GM18526 (cell line): ENCODE results near the gene CUL3.

Source experiments
- POLR2A ChIP-seq: IDR thresholded peaks from 3 replicates; pipeline ENCODE4 v1.6.1; 2011; ENCODE audit not compliant: insufficient read length; ENCODE audit errors: extremely low read depth

Gene CUL3

GRCh38 chr2:224557610-224558009 lies 27.6 kb downstream of the CUL3 start:
- no peak for TF ChIP-seq POLR2A

DNA sequence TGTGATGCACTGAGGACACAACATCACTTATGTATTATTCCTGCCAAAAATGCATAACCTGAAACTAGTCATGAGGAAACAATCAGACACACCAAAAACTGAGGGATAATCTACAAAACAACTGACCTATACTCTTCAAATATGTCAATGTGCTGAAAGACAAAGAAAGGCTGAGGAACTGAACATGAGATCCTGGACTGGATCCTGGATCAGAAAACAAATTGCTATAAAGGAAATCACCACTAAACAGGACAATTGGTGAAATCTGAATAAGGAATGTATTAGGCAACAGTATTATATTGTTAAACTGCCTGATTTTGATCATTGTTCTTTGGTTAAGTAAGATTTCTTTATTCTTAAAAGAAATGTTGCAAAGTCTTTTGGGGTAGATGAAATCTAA lies 28.8 kb downstream of the CUL3 start:
- TF ChIP-seq POLR2A: no peak

DNA sequence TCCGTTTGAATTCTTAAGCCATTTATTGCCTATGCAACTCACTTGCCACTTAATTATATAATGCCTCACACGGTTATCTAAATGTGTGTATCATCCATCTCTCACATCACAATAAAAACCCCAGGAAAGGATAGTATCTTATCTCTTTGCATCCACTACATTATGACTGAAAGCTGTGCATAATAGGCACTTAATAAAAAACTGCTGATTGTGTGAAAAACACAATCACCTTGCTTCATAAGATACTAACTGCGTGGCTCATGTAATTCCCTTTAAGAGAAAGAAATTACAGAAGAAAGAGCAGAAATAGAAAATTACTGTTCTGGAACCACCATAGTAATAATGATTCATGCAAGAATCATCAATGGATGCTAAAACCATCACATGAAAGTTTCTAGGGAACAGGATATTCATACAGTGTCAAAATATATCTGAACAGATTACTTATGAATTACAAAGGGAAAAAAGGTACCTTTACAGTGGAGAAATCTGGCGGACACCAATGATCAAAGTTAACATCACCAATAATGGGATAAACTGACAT lies 29.3 kb downstream of the CUL3 start:
- TF ChIP-seq POLR2A: no peak

DNA sequence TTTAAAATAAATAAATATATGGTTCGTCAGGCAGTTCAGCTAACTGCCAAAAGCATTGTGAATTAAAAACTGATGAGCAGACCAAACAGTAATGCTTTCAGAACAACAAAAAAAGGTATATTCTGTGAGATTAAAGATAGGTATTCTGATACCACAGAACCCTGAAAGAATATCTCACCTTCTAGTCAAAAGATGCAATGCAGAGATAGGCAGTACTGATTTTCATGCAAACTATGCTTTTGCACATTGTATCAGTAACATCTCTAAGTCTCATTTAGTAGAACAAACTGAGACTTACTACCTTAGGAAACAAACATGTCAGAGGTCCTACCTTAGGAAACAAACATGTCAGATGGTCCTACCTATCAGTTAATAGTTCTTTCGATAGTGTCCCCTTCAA lies 32.4 kb downstream of the CUL3 start:
- TF ChIP-seq POLR2A: no peak

- TF ChIP-seq POLR2A: no peak
Measured at GRCh38 chr2:224551693-224552092, 33.5 kb downstream of the CUL3 start.

DNA sequence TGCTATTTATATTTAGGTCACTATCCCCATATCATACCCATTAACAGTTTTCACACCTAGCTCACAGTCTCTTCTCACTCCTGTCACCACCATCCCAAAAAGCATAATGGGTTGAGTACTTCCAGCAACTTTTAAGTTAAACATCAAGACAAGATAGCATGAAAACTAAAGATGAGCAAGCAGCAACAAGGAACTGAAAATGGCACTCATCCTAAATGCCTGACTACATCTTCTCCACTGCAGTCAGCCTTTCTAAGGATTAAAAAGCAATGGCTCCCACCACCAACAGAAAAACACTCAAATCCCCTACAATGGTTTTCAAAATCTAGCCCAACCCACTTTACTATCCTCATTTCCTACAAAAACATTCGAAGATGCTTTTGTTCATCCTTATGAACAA lies 38.2 kb downstream of the CUL3 start:
- no peak for TF ChIP-seq POLR2A

DNA sequence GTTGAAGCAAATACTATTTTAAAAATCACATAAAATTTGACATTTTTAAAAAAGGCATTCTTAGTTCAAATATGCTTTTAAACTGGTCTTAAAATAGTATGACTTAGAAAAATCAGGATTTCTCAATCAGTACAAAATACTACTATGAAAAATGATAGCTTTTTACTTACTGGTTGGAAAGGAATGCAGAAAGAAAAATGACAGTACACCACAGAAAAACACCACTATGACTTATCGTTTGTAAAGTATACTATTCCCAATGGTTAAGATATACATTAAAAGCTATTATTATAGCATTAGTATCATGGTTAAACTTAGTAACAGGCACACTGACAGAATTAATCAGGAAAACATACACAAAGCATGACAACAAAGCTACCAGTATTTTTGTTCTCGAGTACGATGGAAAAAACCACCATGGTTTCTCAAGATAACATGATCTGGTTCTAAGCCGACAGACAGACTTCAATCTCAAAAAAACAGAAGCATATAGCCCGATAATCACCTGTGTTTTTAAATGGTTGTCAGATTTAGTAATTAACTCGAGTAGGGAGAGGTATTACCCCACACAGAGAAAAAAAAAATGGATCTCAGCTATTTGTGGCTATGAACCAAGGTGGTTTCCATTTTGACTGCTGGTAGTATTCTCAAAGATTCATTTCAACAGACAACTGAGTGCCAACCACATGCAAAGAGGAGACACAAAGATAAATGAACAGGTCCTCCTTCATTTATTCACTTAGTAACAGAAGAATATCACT lies 39.1 kb downstream of the CUL3 start:
- TF ChIP-seq POLR2A: no peak

DNA sequence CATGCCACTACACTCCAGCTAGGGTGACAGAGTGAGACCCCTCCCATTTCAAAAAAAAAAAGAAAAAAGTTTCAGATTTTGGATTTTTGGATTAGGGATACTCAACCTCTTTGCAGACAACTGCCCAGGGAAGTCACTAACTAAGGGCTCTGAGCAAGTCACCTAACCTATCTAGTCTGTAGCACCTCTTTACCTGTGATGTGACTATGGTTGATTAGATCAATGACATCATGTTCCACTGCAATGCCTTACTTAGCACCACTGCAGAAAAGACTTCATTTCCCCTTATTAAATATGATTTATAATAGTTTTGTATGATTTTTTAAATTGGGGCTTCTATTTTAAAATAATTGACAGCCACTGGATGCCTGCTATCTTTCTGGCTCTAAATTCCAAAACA lies 41.2 kb downstream of the CUL3 start:
- no peak for TF ChIP-seq POLR2A

DNA sequence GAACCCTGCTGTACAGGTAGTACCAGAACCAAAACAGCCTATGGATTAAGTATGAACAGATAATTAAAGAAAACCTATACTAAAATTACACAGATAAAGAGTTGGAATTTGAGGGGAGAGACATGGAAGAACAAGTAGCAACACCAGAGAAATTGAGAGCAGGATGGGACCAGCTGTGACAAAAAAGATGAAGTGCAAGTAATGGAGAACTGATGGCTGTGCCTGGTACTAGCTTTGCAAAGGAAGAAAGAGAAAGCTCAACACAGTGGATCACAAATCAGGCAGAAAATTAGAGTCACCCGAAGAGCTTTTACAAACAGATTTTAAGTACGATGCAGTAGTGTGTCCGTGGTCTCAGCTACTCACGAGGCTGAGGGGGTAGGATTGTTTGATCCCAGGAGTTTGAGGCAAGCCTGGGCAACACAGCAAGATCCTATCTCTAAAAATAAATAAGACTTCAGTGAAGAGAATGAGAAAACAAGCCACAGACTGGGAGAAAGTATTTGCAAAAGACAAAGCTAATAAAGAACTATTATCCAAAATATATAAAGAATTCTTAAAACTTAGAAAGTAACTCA lies 46.5 kb downstream of the CUL3 start:
- no peak for TF ChIP-seq POLR2A

GRCh38 chr2:224532931-224533330 lies 52.2 kb downstream of the CUL3 start:
- no peak for TF ChIP-seq POLR2A

- no peak for TF ChIP-seq POLR2A
Measured at GRCh38 chr2:224532441-224532840, 52.7 kb downstream of the CUL3 start.

- no peak for TF ChIP-seq POLR2A
Measured at GRCh38 chr2:224528171-224528570, 57.0 kb downstream of the CUL3 start.

DNA sequence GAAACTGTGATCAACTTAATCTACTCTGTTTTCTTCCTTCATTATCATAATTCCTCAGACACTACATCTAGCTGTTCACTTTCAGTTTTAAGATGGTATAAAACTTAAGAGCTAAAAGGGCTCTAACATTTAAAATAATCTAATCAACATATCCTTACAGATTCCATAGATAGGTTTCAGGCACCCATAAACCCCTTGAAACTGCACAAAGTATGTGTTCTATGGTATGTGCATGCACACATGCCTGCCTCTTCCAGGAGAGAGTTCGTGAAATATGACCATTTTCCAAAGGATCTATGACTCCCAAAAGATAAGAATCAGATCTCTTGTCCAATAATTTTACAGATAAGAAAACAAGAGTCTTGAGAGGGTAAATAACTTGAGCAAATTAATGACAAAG lies 59.4 kb downstream of the CUL3 start:
- TF ChIP-seq POLR2A: no peak

DNA sequence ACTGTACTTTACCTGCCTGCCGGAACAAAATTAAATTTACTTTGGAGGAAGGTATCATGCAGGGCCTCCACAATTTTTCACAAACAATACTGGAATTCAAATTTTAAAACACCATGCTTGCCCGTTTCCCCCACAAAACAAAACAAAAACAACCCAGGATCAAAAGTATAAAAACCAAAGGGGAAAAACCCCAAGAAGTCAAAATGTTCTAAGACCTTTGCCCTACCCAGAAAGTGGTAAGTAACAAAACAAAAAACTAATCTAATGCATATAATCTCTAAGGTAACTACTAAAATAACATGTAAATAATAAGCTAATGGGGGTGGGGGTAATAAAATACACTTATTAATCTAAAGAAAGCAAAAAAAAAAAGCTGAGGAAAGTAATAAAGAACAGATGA lies 60.5 kb downstream of the CUL3 start:
- no peak for TF ChIP-seq POLR2A

- TF ChIP-seq POLR2A: no peak
Measured at GRCh38 chr2:224523626-224524577, 61.3 kb downstream of the CUL3 start.

DNA sequence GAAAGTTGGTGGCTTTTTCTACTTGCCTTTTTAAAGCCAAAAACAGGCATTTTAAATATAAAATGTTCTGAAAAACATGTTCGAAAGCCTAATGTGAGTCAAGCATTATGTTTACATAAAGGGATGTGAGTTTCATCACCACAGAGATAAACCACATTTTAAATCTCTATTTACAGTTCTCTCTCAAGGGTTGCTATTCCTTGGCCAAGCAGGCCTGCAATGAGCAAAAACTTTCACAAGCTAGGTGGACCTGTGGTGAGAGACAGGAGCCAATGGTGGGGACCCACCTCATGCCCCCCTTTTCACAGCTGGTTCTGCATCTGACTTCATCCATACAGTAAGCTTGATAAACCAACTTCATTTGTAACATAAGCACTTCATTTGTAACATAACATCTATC lies 65.1 kb downstream of the CUL3 start:
- no peak for TF ChIP-seq POLR2A
